Activated T-cell treated with anti-CD3 and anti-CD28 coated beads, Interleukin-2, amount 50 U/mL, for 1 hour (primary cell): ENCODE results near the gene PAK1IP1.
"Not testable (repeated sequence)": the region's sequence is repeated elsewhere in the genome, so short reads cannot be mapped to it uniquely, and the experiment has no call there.

Source experiments
- DNase-seq: peaks from one replicate; pipeline ENCODE4 v3.0.0-alpha.2; 2020

Gene PAK1IP1

GRCh38 chr6:10695086-10695657 lies 400 bp downstream of the PAK1IP1 start:
- DNase-seq: no peak

GRCh38 chr6:10696655-10697054 lies 1.9 kb downstream of the PAK1IP1 start:
- DNase-seq: no peak

GRCh38 chr6:10713962-10714361 lies 19.2 kb downstream of the PAK1IP1 start:
- DNase-seq: no peak

- DNase-seq: peak; percentile 43
Measured at GRCh38 chr6:10719296-10719963, 24.7 kb downstream of the PAK1IP1 start.

GRCh38 chr6:10719964-10720264 lies 25.1 kb downstream of the PAK1IP1 start:
- DNase-seq: no peak

GRCh38 chr6:10720265-10720959 lies 25.6 kb downstream of the PAK1IP1 start:
- DNase-seq: peak; percentile 70

GRCh38 chr6:10720960-10721849 lies 26.4 kb downstream of the PAK1IP1 start:
- DNase-seq: not testable (repeated sequence)

- no peak for DNase-seq
Measured at GRCh38 chr6:10721850-10722569, 27.2 kb downstream of the PAK1IP1 start.

GRCh38 chr6:10722570-10722819 lies 27.7 kb downstream of the PAK1IP1 start:
- no peak for DNase-seq

- DNase-seq: peak; percentile 79
Measured at GRCh38 chr6:10722820-10723566, 28.2 kb downstream of the PAK1IP1 start, which contains the start of gene TMEM14C. TMEM14C (plus strand) TSS chr6:10723070; CDS start chr6:10724614, 1,544 bp downstream.

GRCh38 chr6:10723567-10723881 lies 28.8 kb downstream of the PAK1IP1 start:
- no peak for DNase-seq

- no peak for DNase-seq
Measured at GRCh38 chr6:10725044-10725443, 30.3 kb downstream of the PAK1IP1 start.

- no peak for DNase-seq
Measured at GRCh38 chr6:10725716-10726115, 30.9 kb downstream of the PAK1IP1 start.

- no peak for DNase-seq
Measured at GRCh38 chr6:10730254-10730653, 35.5 kb downstream of the PAK1IP1 start.

GRCh38 chr6:10733151-10733715 lies 38.5 kb downstream of the PAK1IP1 start:
- DNase-seq: no peak

- no peak for DNase-seq
Measured at GRCh38 chr6:10733863-10734262, 39.1 kb downstream of the PAK1IP1 start.

- DNase-seq: no peak
Measured at GRCh38 chr6:10736731-10737130, 42.0 kb downstream of the PAK1IP1 start.

- DNase-seq: no peak
Measured at GRCh38 chr6:10740061-10740460, 45.3 kb downstream of the PAK1IP1 start.

- DNase-seq: not testable (repeated sequence)
Measured at GRCh38 chr6:10741643-10742042, 46.9 kb downstream of the PAK1IP1 start.

GRCh38 chr6:10742251-10742650 lies 47.5 kb downstream of the PAK1IP1 start:
- no peak for DNase-seq

GRCh38 chr6:10743515-10743914 lies 48.7 kb downstream of the PAK1IP1 start:
- no peak for DNase-seq

- DNase-seq: no peak
Measured at GRCh38 chr6:10745116-10745515, 50.3 kb downstream of the PAK1IP1 start.
